SK-N-SH (cell line): ENCODE data around the gene EVC2. TPM values are rescaled to one million over a fixed set of nuclear protein-coding genes. Genes with fewer than 3 reads are reported as not detected.

ENCODE experiments used
- CTCF ChIA-PET: fragments of 300-600, 350-600 bp; formaldehyde crosslinking; extraction: SDS; loops from one replicate; lab custom pipeline; 2021; lab: Yijun Ruan, JAX
- POLR2A ChIA-PET: fragments of 350-600 bp; sonication (Branson Sonifier 250); formaldehyde crosslinking; extraction: SDS; loops from one replicate; lab custom pipeline; 2020; ENCODE audit warnings: antibody characterized with exemption, inconsistent platforms; lab: Yijun Ruan, JAX
- DNase-seq: peaks from one replicate; pipeline ENCODE4 v3.0.0; 2012
- H2AFZ ChIP-seq: fragments of 200-600 bp; sonication (generic); 2 replicates; pipeline ENCODE4 v1.8.1; 2016; ENCODE audit warnings: antibody characterized with exemption, mild to moderate bottlenecking, low read depth
- H3F3A ChIP-seq: fragments of 200-600 bp; sonication (generic); replicated peaks from 2 replicates; pipeline ENCODE3; 2016; ENCODE audit warnings: antibody characterized with exemption, mild to moderate bottlenecking; ENCODE audit not compliant: insufficient read depth
- H3K27ac ChIP-seq, 2 experiments: fragments of 200-500 bp in 1 of 2; fragments of 200-600 bp in 1 of 2; sonication (Bioruptor generic) in 1 of 2; sonication (generic), shearing (Covaris generic) in 1 of 2; 2 replicates each; pipeline versions ENCODE4 v1.5.1 to v1.6.1; 2014 to 2016; ENCODE audit warnings: low read depth in 2 of 2, inconsistent platforms in 1 of 2, low read length in 1 of 2, mild to moderate bottlenecking in 1 of 2, mixed read lengths in 1 of 2
- H3K27me3 ChIP-seq: fragments of 200-600 bp; sonication (generic), shearing (Covaris generic); 2 replicates; pipeline ENCODE4 v1.6.1; 2016; ENCODE audit warnings: mixed run types; ENCODE audit not compliant: insufficient read depth
- H3K36me3 ChIP-seq, 2 experiments: fragments of 200-500 bp in 1 of 2; fragments of 200-600 bp in 1 of 2; sonication (Bioruptor generic) in 1 of 2; sonication (generic) in 1 of 2; replicated peaks in 1 of 2; 2 replicates each; pipeline versions ENCODE3 to v1.5.1; 2014 to 2016; ENCODE audit warnings: low read length in 1 of 2, mild to moderate bottlenecking in 1 of 2; ENCODE audit not compliant: insufficient read depth in 2 of 2, control insufficient read depth in 1 of 2
- H3K4me1 ChIP-seq, 2 experiments: fragments of 200-500 bp in 1 of 2; fragments of 200-600 bp in 1 of 2; sonication (Bioruptor generic) in 1 of 2; sonication (generic), shearing (Covaris generic) in 1 of 2; 2 replicates each; pipeline versions ENCODE4 v1.5.1 to v1.6.1; 2014 to 2016; ENCODE audit warnings: low read depth in 1 of 2, low read length in 1 of 2, mixed run types in 1 of 2; ENCODE audit not compliant: insufficient read depth in 2 of 2, control insufficient read depth in 1 of 2
- H3K4me2 ChIP-seq: fragments of 200-600 bp; sonication (generic), shearing (Covaris generic); 2 replicates; pipeline ENCODE4 v1.6.1; 2017; ENCODE audit warnings: mixed run types
- H3K4me3 ChIP-seq, 2 experiments: fragments of 200-500 bp in 1 of 2; fragments of 200-600 bp in 1 of 2; sonication (Bioruptor generic) in 1 of 2; sonication (generic), shearing (Covaris generic) in 1 of 2; 2 replicates each; pipeline versions ENCODE4 v1.5.1 to v1.8.1; 2014 to 2016; ENCODE audit warnings: low read depth in 2 of 2, inconsistent platforms in 1 of 2, low read length in 1 of 2, mild to moderate bottlenecking in 1 of 2, mixed read lengths in 1 of 2, moderate library complexity in 1 of 2
- H3K79me2 ChIP-seq: fragments of 200-600 bp; sonication (generic); 2 replicates; pipeline ENCODE4 v1.8.1; 2017; ENCODE audit warnings: mild to moderate bottlenecking; ENCODE audit not compliant: insufficient read depth
- H3K9ac ChIP-seq: fragments of 200-600 bp; sonication (generic); 2 replicates; pipeline ENCODE4 v1.6.1; 2017; ENCODE audit warnings: mixed run types
- H3K9me2 ChIP-seq: fragments of 200-600 bp; sonication (generic); 2 replicates; pipeline ENCODE4 v1.6.1; 2017; ENCODE audit warnings: mixed run types
- H3K9me3 ChIP-seq: fragments of 200-600 bp; sonication (generic); 2 replicates; pipeline ENCODE4 v1.6.1; 2017; ENCODE audit warnings: mixed run types, mild to moderate bottlenecking, moderate library complexity
- H4K20me1 ChIP-seq: fragments of 200-600 bp; sonication (generic); 2 replicates; pipeline ENCODE4 v1.6.1; 2017; ENCODE audit warnings: mild to moderate bottlenecking, mixed run types; ENCODE audit not compliant: insufficient read depth
- CTCF ChIP-seq: fragments of 200-600 bp; sonication (generic); IDR thresholded peaks from 2 replicates; pipeline ENCODE4 v1.6.1; 2017; ENCODE audit warnings: antibody characterized with exemption, mild to moderate bottlenecking, moderate library complexity
- EP300 ChIP-seq, 2 experiments: IDR thresholded peaks; 2 replicates each; pipeline versions ENCODE4 v1.4.0 to v1.6.1; 2012; ENCODE audit warnings: borderline replicate concordance in 1 of 2, low read depth in 1 of 2, low read length in 1 of 2
- EZH2phosphoT487 ChIP-seq: fragments of 200-600 bp; sonication (generic); IDR thresholded peaks from 2 replicates; pipeline ENCODE4 v1.6.1; 2017; ENCODE audit warnings: low read depth, mixed run types, mild to moderate bottlenecking, antibody characterized with exemption, moderate library complexity, borderline replicate concordance
- FOSL2 ChIP-seq: IDR thresholded peaks from 2 replicates; pipeline ENCODE4 v1.4.0; 2012; ENCODE audit warnings: low read depth, mild to moderate bottlenecking, moderate library complexity, borderline replicate concordance
- FOXM1 ChIP-seq: IDR thresholded peaks from 2 replicates; pipeline ENCODE4 v1.4.0; 2012; ENCODE audit warnings: low read depth, mild to moderate bottlenecking
- GATA2 ChIP-seq: sonication (generic); formaldehyde crosslinking; IDR thresholded peaks from 2 replicates; pipeline ENCODE4 v1.5.0; 2020; ENCODE audit warnings: mild to moderate bottlenecking, missing genetic modification reagents
- IRF3 ChIP-seq: fragments of 150-350 bp; IDR thresholded peaks from 2 replicates; pipeline ENCODE4 v1.6.1; 2016; ENCODE audit warnings: mild to moderate bottlenecking, low read depth, low read length
- JUND ChIP-seq: IDR thresholded peaks from 2 replicates; pipeline ENCODE4 v1.4.0; 2012
- MEF2A ChIP-seq: IDR thresholded peaks from 2 replicates; pipeline ENCODE4 v1.4.0; 2012; ENCODE audit warnings: low read depth, borderline replicate concordance
- MXI1 ChIP-seq: IDR thresholded peaks from 2 replicates; pipeline ENCODE4 v1.6.1; 2012; ENCODE audit warnings: mild to moderate bottlenecking, low read depth, low read length, improper control_type of control experiment
- NFIC ChIP-seq: IDR thresholded peaks from 2 replicates; pipeline ENCODE4 v1.4.0; 2012; ENCODE audit warnings: borderline replicate concordance
- PBX3 ChIP-seq: IDR thresholded peaks from 2 replicates; pipeline ENCODE4; 2012
- POLR2AphosphoS5 ChIP-seq: IDR thresholded peaks from 2 replicates; pipeline ENCODE4 v1.6.1; 2012; ENCODE audit warnings: low read depth, low read length
- RCOR1 ChIP-seq: fragments of 150-350 bp; IDR thresholded peaks from 2 replicates; pipeline ENCODE4 v1.6.1; 2017; ENCODE audit warnings: antibody characterized with exemption, low read length
- RFX5 ChIP-seq: IDR thresholded peaks from 2 replicates; pipeline ENCODE4 v1.6.1; 2012; ENCODE audit warnings: mild to moderate bottlenecking, improper control_type of control experiment, low read length
- RXRA ChIP-seq: IDR thresholded peaks from 2 replicates; pipeline ENCODE4 v1.4.0; 2012; ENCODE audit warnings: low read depth, mild to moderate bottlenecking, borderline replicate concordance
- SIN3A ChIP-seq: IDR thresholded peaks from 2 replicates; pipeline ENCODE4 v1.6.1; 2012; ENCODE audit warnings: low read depth, mild to moderate bottlenecking, low read length, moderate library complexity, borderline replicate concordance
- SMC3 ChIP-seq: IDR thresholded peaks from 2 replicates; pipeline ENCODE4 v1.6.1; 2012; ENCODE audit warnings: low read depth, low read length, improper control_type of control experiment
- TEAD4 ChIP-seq: IDR thresholded peaks from 2 replicates; pipeline ENCODE4 v1.4.0; 2012; ENCODE audit warnings: mild to moderate bottlenecking, borderline replicate concordance; ENCODE audit not compliant: insufficient read depth
- YY1 ChIP-seq: IDR thresholded peaks from 2 replicates; pipeline ENCODE4 v1.4.0; 2012; ENCODE audit warnings: low read depth, mild to moderate bottlenecking
- ZBTB33 ChIP-seq: IDR thresholded peaks from 2 replicates; pipeline ENCODE4 v1.4.0; 2012; ENCODE audit warnings: low read depth, borderline replicate concordance
- WGBS: methylation state at CpG from one replicate; pipeline ENCODE4 v1.1.6; 2017; ENCODE audit warnings: low lambda C conversion rate; 5-methylcytosine and 5-hydroxymethylcytosine counted together
- polyA plus RNA-seq, 3 experiments: library from polyadenylated mRNA; depleted of rRNA; stranded (reverse); fragments of >200 nt; gene quantifications; 2 replicates each; pipeline ENCODE4 v1.2.3, GENCODE V29; 2012

Gene EVC2
- polyA plus RNA-seq, 1 of the 3 experiments (the other 2 are of a cell fraction), result not detected

- no peak for TF ChIP-seq SMC3
- no peak for TF ChIP-seq RXRA
- TF ChIP-seq RFX5, result no peak
- no peak for TF ChIP-seq ZBTB33
- TF ChIP-seq GATA2 (CRISPR knock-in tag), result no peak
- no peak for TF ChIP-seq JUND
- H4K20me1 ChIP-seq, result no peaks in the 10 kb centered on the region
- H3K9me2 ChIP-seq, result no peaks in the 10 kb centered on the region
- WGBS, result 75% methylated on average over 7 of the region's 12 CpGs
- no peak overlapping the region for H3K4me3 ChIP-seq
- H3K27me3 ChIP-seq, result no peaks in the 10 kb centered on the region
- H3K4me1 ChIP-seq, result no peaks in the 10 kb centered on the region; a peak in 1 of 4 replicates
- no peaks in the 10 kb centered on the region for H3K9me3 ChIP-seq
- CTCF ChIA-PET, result interaction anchor here (1.2 to 2.0 kb wide), 2 partner anchors 10 to 347 kb away, joined by 3 to 6 read pairs; no protein-coding TSS in a partner anchor
- peak overlapping the region; percentile 12; the same call in 1 of the 2 replicates for H3K9ac ChIP-seq
- H3K79me2 ChIP-seq, result no peaks in the 10 kb centered on the region
- DNase-seq, result no peak
- peak overlapping the region in 1 of 2 experiments; percentile 48; a peak in 2 of 4 replicates for H3K27ac ChIP-seq
- no peak overlapping the region for H2AFZ ChIP-seq
- no peak overlapping the region for H3K4me2 ChIP-seq
- peaks cover 24 to 47% of the 10 kb centered on the region in 2 experiments for H3K36me3 ChIP-seq
- POLR2A ChIA-PET, result no interaction called here
- no peaks in the 10 kb centered on the region for H3F3A ChIP-seq
These were observed 38.7 kb upstream of the EVC2 start for GRCh38 chr4:5746829-5747737.

- H3K27me3 ChIP-seq, result no peaks in the 10 kb centered on the region
- no peak overlapping the region for H3K9ac ChIP-seq
- H4K20me1 ChIP-seq, result no peaks in the 10 kb centered on the region
- no peak overlapping the region for H3K4me3 ChIP-seq
- no peak overlapping the region for H3K27ac ChIP-seq
- ChIA-PET POLR2A (no interaction called here), CTCF (interaction anchor here (1.2 to 2.0 kb wide), 2 partner anchors 9 to 346 kb away, joined by 3 to 6 read pairs; no protein-coding TSS in a partner anchor)
- H3K4me1 ChIP-seq, result no peaks in the 10 kb centered on the region; a peak in 1 of 4 replicates
- no peaks in the 10 kb centered on the region for H3K79me2 ChIP-seq
- DNase-seq, result no peak
- H3K9me2 ChIP-seq, result no peaks in the 10 kb centered on the region
- no peak overlapping the region for H3K4me2 ChIP-seq
- H3K9me3 ChIP-seq, result no peaks in the 10 kb centered on the region
- H3K36me3 ChIP-seq, result peaks cover 26 to 48% of the 10 kb centered on the region in 2 experiments
- WGBS, result 93% methylated on average over 5 of the region's 5 CpGs
- no peak overlapping the region for H2AFZ ChIP-seq
- no peaks in the 10 kb centered on the region for H3F3A ChIP-seq
- TF ChIP-seq EZH2phosphoT487, result no peak
- no peak for TF ChIP-seq FOXM1
- no peak for TF ChIP-seq FOSL2
- no peak for TF ChIP-seq CTCF
- no peak for TF ChIP-seq SIN3A
- TF ChIP-seq YY1, result no peak
- no peak for TF ChIP-seq MEF2A
- TF ChIP-seq PBX3, result no peak
- no peak for TF ChIP-seq IRF3
- TF ChIP-seq JUND, result no peak
- TF ChIP-seq EP300 (IDR thresholded peaks at IDR 0.05; ENCODE audit: borderline replicate concordance in 1 of 2, low read depth in 1 of 2, low read length in 1 of 2), result no peak
- no peak for TF ChIP-seq RCOR1
- no peak for TF ChIP-seq MXI1
- TF ChIP-seq NFIC, result no peak
- TF ChIP-seq POLR2AphosphoS5, result no peak
- TF ChIP-seq TEAD4, result no peak
These were observed 37.9 kb upstream of the EVC2 start for GRCh38 chr4:5746250-5746649.
